ENCODE measurements around the gene LGALS1. TPM values are rescaled to one million over a fixed set of nuclear protein-coding genes. Genes with fewer than 3 reads are reported as not detected.

Gene LGALS1
- total RNA-seq, 1 experiment from 2014 or later = 1,080 TPM

DNA sequence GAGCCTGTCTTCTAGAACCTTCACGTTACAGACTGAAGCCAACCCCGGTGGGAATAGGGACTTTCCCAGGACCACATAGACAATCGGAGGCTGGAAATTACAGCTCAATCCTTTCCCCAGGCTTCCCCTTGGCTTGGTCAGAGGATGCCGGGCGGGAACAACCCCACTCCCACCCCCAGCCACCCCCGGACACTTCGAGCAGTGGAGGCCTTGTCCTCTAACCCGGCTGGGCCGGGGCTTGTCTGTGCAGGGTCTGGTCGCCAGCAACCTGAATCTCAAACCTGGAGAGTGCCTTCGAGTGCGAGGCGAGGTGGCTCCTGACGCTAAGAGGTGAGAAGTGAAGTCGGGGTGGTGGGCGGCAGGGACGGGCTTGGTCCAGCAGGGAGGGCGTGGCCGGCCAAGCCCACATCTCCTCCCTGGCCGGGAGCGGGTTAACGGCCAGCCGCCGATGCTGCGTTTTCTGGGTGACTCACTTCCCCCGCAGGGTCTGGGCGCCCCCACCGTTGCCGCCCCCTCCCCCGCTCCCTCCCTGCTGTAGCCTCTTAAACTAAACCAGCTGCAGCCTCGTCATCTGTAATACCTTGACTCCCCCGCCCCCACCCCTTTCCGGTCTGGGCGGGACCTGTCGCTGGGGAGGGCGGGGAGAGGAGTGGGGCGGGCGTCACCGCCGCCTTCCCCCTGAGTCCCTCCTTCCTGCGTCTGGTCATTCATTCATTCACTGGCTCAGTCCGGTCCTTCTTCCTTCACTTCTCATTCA is 1.5 kb downstream of the LGALS1 start:
- TF ChIP-seq ZFX (IDR thresholded peaks at IDR 0.05) (peak; percentile 13; the same call in 1 of the 2 replicates), FOSL1 (IDR thresholded peaks at IDR 0.05; ENCODE audit: low read depth) (no peak), YY1 (IDR thresholded peaks at IDR 0.05; ENCODE audit: extremely low read depth, insufficient replicate concordance, low read depth, low read length) (no peak), SP1 (IDR thresholded peaks at IDR 0.05; ENCODE audit: low read depth) (no peak), POLR2AphosphoS5 (IDR thresholded peaks at IDR 0.05; ENCODE audit: low read depth, low read length) (peak; percentile 81)
- POLR2A ChIA-PET = interaction anchor here (0.6 to 4.6 kb wide), 10 partner anchors 9 to 115 kb away, joined by 3 to 71 read pairs (median 3); partner anchors contain the start of genes GGA1, NOL12 and PDXP
- no peak overlapping the region for H2AFZ ChIP-seq (ENCODE audit: low read depth, low read length, poor library complexity, severe bottlenecking)

DNA sequence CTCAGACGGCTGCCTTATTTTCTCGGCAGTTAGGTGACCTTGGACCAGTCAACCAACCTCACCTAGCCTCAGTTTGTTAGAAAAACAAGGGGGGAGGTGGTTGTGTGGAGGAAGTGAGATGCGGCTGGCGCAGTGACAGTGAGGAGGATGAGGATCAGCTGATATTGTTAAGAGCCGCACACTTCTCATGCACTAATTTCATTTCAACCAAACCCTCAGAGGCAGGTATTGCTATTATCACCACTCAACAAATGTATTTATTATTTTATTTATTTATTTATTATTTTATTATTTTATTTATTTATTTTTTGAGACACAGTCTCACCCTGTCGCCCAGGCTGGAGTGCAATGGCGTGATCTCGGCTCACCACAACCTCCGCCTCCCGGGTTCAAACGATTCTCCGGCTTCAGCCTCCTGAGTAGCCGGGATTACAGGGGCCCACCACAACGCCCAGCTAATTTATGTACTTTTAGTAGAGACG is 2.1 kb downstream of the LGALS1 start:
- H3K9me3 ChIP-seq (ENCODE audit: control insufficient read depth in 1 of 2, insufficient read depth in 1 of 2, low read depth in 1 of 2, low read length in 2 of 2) = no peaks in the 10 kb centered on the region
- peaks cover 34 to 70% of the 10 kb centered on the region in 2 experiments for H3K4me1 ChIP-seq (ENCODE audit: control insufficient read depth in 1 of 2, insufficient read depth in 2 of 2, low read length in 2 of 2)
- H4K20me1 ChIP-seq (ENCODE audit: insufficient read depth) = no peaks in the 10 kb centered on the region
- H3K9ac ChIP-seq (ENCODE audit: low read length) = peak overlapping the region; percentile 67
- no TSS peak for BruUV-seq (replicated peaks)
- peaks cover 13% of the 10 kb centered on the region; the same call in 1 of the 2 replicates for H3K79me2 ChIP-seq (ENCODE audit: insufficient read depth, low read length)
- H2AFZ ChIP-seq (ENCODE audit: low read depth, low read length, poor library complexity, severe bottlenecking) = no peak overlapping the region
- peak overlapping the region; percentile 98 for H3K4me2 ChIP-seq (ENCODE audit: low read length)
- H3K27ac ChIP-seq (ENCODE audit: low read depth, low read length) = peak overlapping the region; percentile 97; the same call in 1 of the 2 replicates
- no peak for DNase-seq (ENCODE audit: low read depth, low spot score)
- no peaks in the 10 kb centered on the region for H3K9me2 ChIP-seq (ENCODE audit: insufficient read depth)
- no peak for ATAC-seq
- peaks cover 5 to 11% of the 10 kb centered on the region in 2 experiments; a peak in 3 of 4 replicates for H3K36me3 ChIP-seq (ENCODE audit: control insufficient read depth in 1 of 2, insufficient read depth in 2 of 2, low read length in 2 of 2)
- CTCF ChIA-PET = interaction anchor here (0.7 to 1.0 kb wide), 3 partner anchors 13 to 34 kb away, joined by 3 to 5 read pairs (median 4); no protein-coding TSS in a partner anchor
- H3K4me3 ChIP-seq (replicated peaks in 1 of 2; ENCODE audit: low read depth in 1 of 2, low read length in 2 of 2) = peak overlapping the region; percentile 71 to 86
- RAD21 ChIA-PET (ENCODE audit: low non-redundant PET in 1 of 2, low total read pairs in 2 of 2, uncharacterized antibody in 2 of 2, unreplicated experiment in 2 of 2) = interaction anchor here in 1 of 2 experiments (1.0 kb wide), 1 partner anchor 178 kb away, joined by 3 read pairs; no protein-coding TSS in a partner anchor
- POLR2A ChIA-PET = interaction anchor here (0.6 to 4.6 kb wide), 8 partner anchors 9 to 69 kb away, joined by 3 to 71 read pairs (median 4); partner anchors contain the start of genes GGA1, NOL12 and PDXP
- no peaks in the 10 kb centered on the region for H3K27me3 ChIP-seq (ENCODE audit: insufficient read depth, low read length)
- intact Hi-C loops (cut with micrococcal nuclease) = no loop called here
- TF ChIP-seq SRF (IDR thresholded peaks at IDR 0.05; ENCODE audit: low read depth) = no peak
- no peak for TF ChIP-seq ZNF274 (IDR thresholded peaks at IDR 0.05; ENCODE audit: low read depth, low read length)
- no peak for TF ChIP-seq YY1 (IDR thresholded peaks at IDR 0.05; ENCODE audit: extremely low read depth, insufficient replicate concordance, low read depth, low read length)
- TF ChIP-seq JUND (IDR thresholded peaks at IDR 0.05) = no peak
- TF ChIP-seq, protein P1, sequence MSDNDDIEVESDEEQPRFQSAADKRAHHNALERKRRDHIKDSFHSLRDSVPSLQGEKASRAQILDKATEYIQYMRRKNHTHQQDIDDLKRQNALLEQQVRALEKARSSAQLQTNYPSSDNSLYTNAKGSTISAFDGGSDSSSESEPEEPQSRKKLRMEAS (IDR thresholded peaks at IDR 0.05) = no peak
- TF ChIP-seq, protein P2, sequence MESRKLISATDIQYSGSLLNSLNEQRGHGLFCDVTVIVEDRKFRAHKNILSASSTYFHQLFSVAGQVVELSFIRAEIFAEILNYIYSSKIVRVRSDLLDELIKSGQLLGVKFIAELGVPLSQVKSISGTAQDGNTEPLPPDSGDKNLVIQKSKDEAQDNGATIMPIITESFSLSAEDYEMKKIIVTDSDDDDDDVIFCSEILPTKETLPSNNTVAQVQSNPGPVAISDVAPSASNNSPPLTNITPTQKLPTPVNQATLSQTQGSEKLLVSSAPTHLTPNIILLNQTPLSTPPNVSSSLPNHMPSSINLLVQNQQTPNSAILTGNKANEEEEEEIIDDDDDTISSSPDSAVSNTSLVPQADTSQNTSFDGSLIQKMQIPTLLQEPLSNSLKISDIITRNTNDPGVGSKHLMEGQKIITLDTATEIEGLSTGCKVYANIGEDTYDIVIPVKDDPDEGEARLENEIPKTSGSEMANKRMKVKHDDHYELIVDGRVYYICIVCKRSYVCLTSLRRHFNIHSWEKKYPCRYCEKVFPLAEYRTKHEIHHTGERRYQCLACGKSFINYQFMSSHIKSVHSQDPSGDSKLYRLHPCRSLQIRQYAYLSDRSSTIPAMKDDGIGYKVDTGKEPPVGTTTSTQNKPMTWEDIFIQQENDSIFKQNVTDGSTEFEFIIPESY (IDR thresholded peaks at IDR 0.05; ENCODE audit: extremely low read depth, insufficient replicate concordance, low read length) = no peak
- TF ChIP-seq, protein P3, sequence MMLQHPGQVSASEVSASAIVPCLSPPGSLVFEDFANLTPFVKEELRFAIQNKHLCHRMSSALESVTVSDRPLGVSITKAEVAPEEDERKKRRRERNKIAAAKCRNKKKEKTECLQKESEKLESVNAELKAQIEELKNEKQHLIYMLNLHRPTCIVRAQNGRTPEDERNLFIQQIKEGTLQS (IDR thresholded peaks at IDR 0.05) = no peak
- TF ChIP-seq POLR2AphosphoS5 (IDR thresholded peaks at IDR 0.05; ENCODE audit: low read depth, low read length) = no peak
- no peak for TF ChIP-seq FOSL1 (IDR thresholded peaks at IDR 0.05; ENCODE audit: low read depth)
- TF ChIP-seq CEBPB (IDR thresholded peaks at IDR 0.05; ENCODE audit: low read depth) = no peak
- no peak for TF ChIP-seq EZH2 (IDR thresholded peaks at IDR 0.05)

More for the DNA sequence above, 1.5 kb downstream of the LGALS1 start:
- Histone ChIP-seq H3K79me2 (ENCODE audit: insufficient read depth, low read length) (peaks cover 13% of the 10 kb centered on the region; the same call in 1 of the 2 replicates), H3K4me1 (ENCODE audit: control insufficient read depth in 1 of 2, insufficient read depth in 2 of 2, low read length in 2 of 2) (peaks cover 40 to 75% of the 10 kb centered on the region in 2 experiments), H3K4me2 (ENCODE audit: low read length) (peak overlapping the region; percentile 98), H3K27ac (ENCODE audit: low read depth, low read length) (peak overlapping the region; percentile 97), H3K27me3 (ENCODE audit: insufficient read depth, low read length) (no peaks in the 10 kb centered on the region), H3K9ac (ENCODE audit: low read length) (peak overlapping the region; percentile 67), H3K9me3 (ENCODE audit: control insufficient read depth in 1 of 2, insufficient read depth in 1 of 2, low read depth in 1 of 2, low read length in 2 of 2) (no peaks in the 10 kb centered on the region), H3K36me3 (ENCODE audit: control insufficient read depth in 1 of 2, insufficient read depth in 2 of 2, low read length in 2 of 2) (peaks cover 5 to 11% of the 10 kb centered on the region in 2 experiments; a peak in 3 of 4 replicates), H4K20me1 (ENCODE audit: insufficient read depth) (no peaks in the 10 kb centered on the region), H3K4me3 (replicated peaks in 1 of 2; ENCODE audit: low read depth in 1 of 2, low read length in 2 of 2) (peak overlapping the region; percentile 71 to 86), H3K9me2 (ENCODE audit: insufficient read depth) (no peaks in the 10 kb centered on the region)
- ATAC-seq (peak; percentile 49), DNase-seq (ENCODE audit: low read depth, low spot score) (peak; percentile 69)
- intact Hi-C loops (cut with micrococcal nuclease) = no loop called here
- ChIA-PET CTCF (interaction anchor here (0.7 to 1.0 kb wide), 3 partner anchors 13 to 34 kb away, joined by 3 to 5 read pairs (median 4); no protein-coding TSS in a partner anchor), RAD21 (ENCODE audit: low non-redundant PET in 1 of 2, low total read pairs in 2 of 2, uncharacterized antibody in 2 of 2, unreplicated experiment in 2 of 2) (interaction anchor here in 1 of 2 experiments (1.0 kb wide), 1 partner anchor 177 kb away, joined by 3 read pairs; no protein-coding TSS in a partner anchor)
- BruUV-seq (replicated peaks) = TSS peak; percentile 91

Data from HCT116 (cell line).